H1 (cell line): ENCODE results near the gene CBLB. TPM values are rescaled to one million over a fixed set of nuclear protein-coding genes. Genes with fewer than 3 reads are reported as not detected.

Experiments used
- CTCF ChIA-PET: fragments of 300-600 bp; sonication (Branson Sonifier 250); formaldehyde crosslinking; loops from one replicate; lab custom pipeline; 2021; ENCODE audit not compliant: partially characterized antibody; lab: Charles Lee
- POLR2A ChIA-PET: fragments of 300-600 bp; sonication (Branson Sonifier 250); formaldehyde crosslinking; loops from one replicate; lab custom pipeline; 2021; ENCODE audit warnings: inconsistent platforms; ENCODE audit not compliant: partially characterized antibody; lab: Charles Lee
- DNase-seq, 2 experiments: peaks; one replicate each; pipeline versions ENCODE4 v3.0.0 to v3.0.0-alpha.2; 2010 to 2022; ENCODE audit warnings: low spot score in 2 of 2, low read depth in 1 of 2, mixed read lengths in 1 of 2
- FAIRE-seq: peaks from 2 replicates; lab custom pipeline; 2011; peaks lifted over from hg19 to GRCh38; lab: Jason Lieb, UNC
- H2AFZ ChIP-seq: 2 replicates; pipeline ENCODE4 v1.8.1; 2012; ENCODE audit warnings: low read length, inconsistent platforms
- H2AK5ac ChIP-seq: 2 replicates; pipeline ENCODE4 v1.6.1; 2013; ENCODE audit warnings: low read depth, low read length
- H2BK120ac ChIP-seq: replicated peaks from 2 replicates; pipeline ENCODE3; 2013; ENCODE audit warnings: low read depth, low read length, inconsistent platforms
- H2BK12ac ChIP-seq: 2 replicates; pipeline ENCODE4 v1.6.1; 2013; ENCODE audit warnings: low read depth, low read length
- H2BK15ac ChIP-seq: 2 replicates; pipeline ENCODE4 v1.6.1; 2013; ENCODE audit warnings: low read length
- H2BK20ac ChIP-seq: 2 replicates; pipeline ENCODE4 v1.6.1; 2013; ENCODE audit warnings: low read length
- H2BK5ac ChIP-seq: 2 replicates; pipeline ENCODE4 v1.6.1; 2013; ENCODE audit warnings: low read depth, low read length
- H3K14ac ChIP-seq: 2 replicates; pipeline ENCODE4 v1.6.1; 2013; ENCODE audit warnings: inconsistent platforms; ENCODE audit not compliant: insufficient read length
- H3K18ac ChIP-seq: 2 replicates; pipeline ENCODE4 v1.6.1; 2013; ENCODE audit warnings: low read length; ENCODE audit errors: extremely low read depth
- H3K23ac ChIP-seq: 2 replicates; pipeline ENCODE4 v1.6.1; 2013; ENCODE audit warnings: inconsistent platforms; ENCODE audit not compliant: insufficient read length
- H3K23me2 ChIP-seq: 2 replicates; pipeline ENCODE4 v1.6.1; 2013; ENCODE audit warnings: low read depth, low read length
- H3K27ac ChIP-seq: 2 replicates; pipeline ENCODE4 v1.6.1; 2011; ENCODE audit warnings: low read depth, low read length, inconsistent platforms
- H3K27me3 ChIP-seq, 4 experiments: replicated peaks in 1 of 4; 1 replicate in 1 of 4; 2 replicates in 3 of 4; pipeline versions ENCODE4 v1.6.1 to v1.8.1; 2011 to 2013; ENCODE audit warnings: low read length in 3 of 4, mild to moderate bottlenecking in 3 of 4, inconsistent platforms in 2 of 4, mixed read lengths in 2 of 4, moderate library complexity in 1 of 4; ENCODE audit not compliant: control insufficient read depth in 3 of 4, insufficient read depth in 3 of 4; ENCODE audit errors: extremely low read depth in 1 of 4
- H3K36me3 ChIP-seq, 4 experiments: 2 replicates each; pipeline versions ENCODE4 v1.6.1 to v1.8.1; 2011 to 2013; ENCODE audit warnings: mild to moderate bottlenecking in 4 of 4, low read length in 3 of 4, moderate library complexity in 2 of 4, control low read depth in 1 of 4, inconsistent platforms in 1 of 4; ENCODE audit not compliant: insufficient read depth in 4 of 4, control insufficient read depth in 2 of 4
- H3K4ac ChIP-seq: replicated peaks from 2 replicates; pipeline ENCODE3; 2013; ENCODE audit warnings: low read length, low read depth, mixed read lengths, inconsistent platforms; ENCODE audit not compliant: insufficient read length
- H3K4me1 ChIP-seq, 4 experiments: replicated peaks in 1 of 4; 1 replicate in 1 of 4; 2 replicates in 3 of 4; pipeline versions ENCODE4 v1.6.1 to v1.8.1; 2011 to 2013; ENCODE audit warnings: low read length in 3 of 4, inconsistent platforms in 2 of 4, mixed read lengths in 1 of 4; ENCODE audit not compliant: insufficient read depth in 4 of 4, control insufficient read depth in 3 of 4
- H3K4me2 ChIP-seq, 2 experiments: 2 replicates each; pipeline versions ENCODE4 v1.6.1 to v1.8.1; 2011 to 2013; ENCODE audit warnings: low read depth in 2 of 2, low read length in 2 of 2, control low read depth in 1 of 2, inconsistent platforms in 1 of 2, mild to moderate bottlenecking in 1 of 2; ENCODE audit not compliant: insufficient read depth in 1 of 2
- H3K4me3 ChIP-seq, 4 experiments: fragments of 200-600, 300-600 bp in 1 of 4; sonication (generic), shearing (Covaris generic), sonication (Bioruptor Twin) in 1 of 4; 2 replicates each; pipeline versions ENCODE4 v1.5.1 to v1.8.1; 2011 to 2016; ENCODE audit warnings: low read length in 4 of 4, low read depth in 3 of 4, control low read depth in 2 of 4, inconsistent platforms in 2 of 4, mild to moderate bottlenecking in 2 of 4, mixed read lengths in 1 of 4, moderate library complexity in 1 of 4; ENCODE audit not compliant: insufficient read depth in 2 of 4; ENCODE audit errors: extremely low read depth in 1 of 4
- H3K56ac ChIP-seq: replicated peaks from 2 replicates; pipeline ENCODE3; 2013; ENCODE audit warnings: low read depth, mild to moderate bottlenecking, mixed read lengths, low read length, inconsistent platforms; ENCODE audit not compliant: insufficient read length
- H3K79me1 ChIP-seq: 2 replicates; pipeline ENCODE4 v1.6.1; 2013; ENCODE audit warnings: low read depth, low read length, control low read depth
- H3K79me2 ChIP-seq, 2 experiments: 2 replicates each; pipeline versions ENCODE4 v1.6.1 to v1.8.1; 2012 to 2013; ENCODE audit warnings: low read length in 2 of 2, mild to moderate bottlenecking in 2 of 2, inconsistent platforms in 1 of 2; ENCODE audit not compliant: insufficient read depth in 2 of 2, control insufficient read depth in 1 of 2
- H3K9ac ChIP-seq, 4 experiments: replicated peaks in 1 of 4; 1 replicate in 1 of 4; 2 replicates in 3 of 4; pipeline versions ENCODE4 v1.6.1 to v1.8.1; 2011 to 2013; ENCODE audit warnings: low read depth in 3 of 4, low read length in 3 of 4, control low read depth in 2 of 4, mild to moderate bottlenecking in 2 of 4, moderate library complexity in 2 of 4, inconsistent platforms in 1 of 4; ENCODE audit errors: extremely low read depth in 1 of 4
- H3K9me3 ChIP-seq, 2 experiments: 2 replicates each; pipeline versions ENCODE4 v1.6.1 to v1.8.1; 2012 to 2013; ENCODE audit warnings: mild to moderate bottlenecking in 2 of 2, moderate library complexity in 2 of 2, control low read depth in 1 of 2, inconsistent platforms in 1 of 2, low read depth in 1 of 2, low read length in 1 of 2, mixed read lengths in 1 of 2; ENCODE audit not compliant: insufficient read depth in 2 of 2
- H4K20me1 ChIP-seq, 2 experiments: replicated peaks in 1 of 2; 2 replicates each; pipeline versions ENCODE3 to v1.8.1; 2011 to 2013; ENCODE audit warnings: inconsistent platforms in 2 of 2, low read length in 2 of 2, mild to moderate bottlenecking in 1 of 2; ENCODE audit not compliant: insufficient read depth in 2 of 2, control insufficient read depth in 1 of 2
- H4K5ac ChIP-seq: 2 replicates; pipeline ENCODE4 v1.6.1; 2013; ENCODE audit warnings: low read length, low read depth, mixed read lengths, inconsistent platforms; ENCODE audit not compliant: insufficient read length
- H4K8ac ChIP-seq: 2 replicates; pipeline ENCODE4 v1.8.0; 2013; ENCODE audit warnings: mild to moderate bottlenecking, moderate library complexity, low read length, inconsistent platforms; ENCODE audit not compliant: insufficient read depth; ENCODE audit errors: extremely low read depth
- H4K91ac ChIP-seq: replicated peaks from 2 replicates; pipeline ENCODE3; 2013; ENCODE audit warnings: low read length, mixed read lengths, inconsistent platforms; ENCODE audit not compliant: insufficient read length
- BCL11A ChIP-seq, 2 experiments: IDR thresholded peaks; one replicate each; pipeline ENCODE4 v1.6.1; 2011; ENCODE audit warnings: low read depth in 2 of 2, low read length in 2 of 2, mild to moderate bottlenecking in 2 of 2
- CTBP2 ChIP-seq: IDR thresholded peaks from 2 replicates; pipeline ENCODE4 v1.7.0; 2011; ENCODE audit warnings: borderline replicate concordance, mild to moderate bottlenecking, moderate library complexity, mixed read lengths, low read length; ENCODE audit not compliant: insufficient read depth, insufficient read length
- FOSL1 ChIP-seq: IDR thresholded peaks from 2 replicates; pipeline ENCODE4 v1.6.1; 2011; ENCODE audit warnings: mild to moderate bottlenecking, low read depth, low read length, moderate library complexity; ENCODE audit not compliant: insufficient read depth
- JUND ChIP-seq: IDR thresholded peaks from 2 replicates; pipeline ENCODE4 v1.6.1; 2011; ENCODE audit warnings: mild to moderate bottlenecking, improper control_type of control experiment, low read length
- MAFK ChIP-seq: IDR thresholded peaks from 2 replicates; pipeline ENCODE4 v1.6.1; 2012; ENCODE audit warnings: low read depth, mild to moderate bottlenecking, improper control_type of control experiment, low read length
- NRF1 ChIP-seq: IDR thresholded peaks from 2 replicates; pipeline ENCODE4 v1.6.1; 2011; ENCODE audit warnings: mild to moderate bottlenecking, low read depth, low read length, improper control_type of control experiment
- POU5F1 ChIP-seq: IDR thresholded peaks from 2 replicates; pipeline ENCODE4 v1.6.1; 2011; ENCODE audit warnings: low read depth, mild to moderate bottlenecking, low read length, moderate library complexity
- RXRA ChIP-seq: IDR thresholded peaks from 2 replicates; pipeline ENCODE4 v1.6.1; 2011; ENCODE audit warnings: low read depth, mild to moderate bottlenecking, low read length, moderate library complexity; ENCODE audit not compliant: insufficient read depth
- SP2 ChIP-seq: IDR thresholded peaks from 2 replicates; pipeline ENCODE4 v1.6.1; 2012; ENCODE audit warnings: mild to moderate bottlenecking, low read length, inconsistent platforms
- SRF ChIP-seq: IDR thresholded peaks from 2 replicates; pipeline ENCODE4 v1.6.1; 2011; ENCODE audit warnings: mild to moderate bottlenecking, low read depth, low read length, moderate library complexity
- TCF12 ChIP-seq: IDR thresholded peaks from 2 replicates; pipeline ENCODE4 v1.6.1; 2011; ENCODE audit warnings: low read depth, mild to moderate bottlenecking, low read length
- WGBS, 2 experiments: shearing (Covaris generic) in 1 of 2; methylation state at CpG; one replicate each; pipeline versions ENCODE4 v1.1.6 to v1.1.7; 2013 to 2015; ENCODE audit warnings: low lambda C conversion rate in 2 of 2, mixed read lengths in 2 of 2, inconsistent platforms in 1 of 2, low coverage in 1 of 2, missing lambda C conversion rate in 1 of 2; ENCODE audit not compliant: insufficient replicate concordance in 2 of 2, insufficient coverage in 1 of 2, insufficient read length in 1 of 2; ENCODE audit errors: extremely low coverage in 1 of 2, missing lambda C conversion rate in 1 of 2; 5-methylcytosine and 5-hydroxymethylcytosine counted together
- polyA plus RNA-seq, 7 experiments: library from polyadenylated mRNA; depleted of rRNA in 3 of 7; stranded (reverse) in 5 of 7; unstranded in 2 of 7; fragments of >200 nt in 5 of 7; fragments of 200-250 nt in 2 of 7; gene quantifications; 1 replicate in 5 of 7; 2 replicates in 1 of 7; 4 replicates in 1 of 7; pipeline versions ENCODE4 v1.2.1 to v1.2.3, GENCODE V29; 2011 to 2013; ENCODE audit warnings: missing spikeins in 2 of 7, mixed read lengths in 2 of 7
- total RNA-seq: library from RNA; stranded (reverse); fragmentation: NEBNext Ultra II Directional; extraction: Animal tissue kit (Norgen Biotek cat#: 25700); gene quantifications from 2 replicates; pipeline ENCODE4 v1.2.1, GENCODE V29; 2021
- TF ChIP-seq, protein P1 (sequence below): IDR thresholded peaks from 2 replicates; pipeline ENCODE4 v1.6.1; 2011; ENCODE audit warnings: low read depth, mild to moderate bottlenecking, low read length; ENCODE audit not compliant: insufficient read depth

Gene CBLB
- total and polyA plus RNA-seq, 2 of the 8 experiments (the other 6 are each of a cell fraction or from before 2014, with no cell fraction given): 14.5 to 26.0 TPM

DNA sequence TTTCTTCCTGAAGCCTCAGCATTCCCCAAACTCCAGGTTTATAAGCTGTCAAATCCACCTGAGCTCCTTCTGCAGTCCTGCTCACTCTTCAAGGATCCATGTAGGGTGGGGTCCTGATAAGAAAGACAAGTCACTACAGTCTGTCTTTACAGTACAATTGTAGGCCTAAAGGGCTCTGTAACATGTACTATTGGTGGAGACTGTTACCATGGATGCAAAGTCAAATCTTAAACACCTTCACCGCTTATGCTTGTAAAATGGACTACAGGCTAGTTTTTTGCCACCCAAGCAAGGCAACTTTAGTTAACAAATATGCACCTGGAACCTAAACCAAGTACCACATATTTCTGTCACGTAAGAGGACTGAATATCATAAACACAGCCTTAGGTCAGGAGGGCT is 44.7 kb downstream of the CBLB start:
- Histone ChIP-seq H3K9me3 (no peaks in the 10 kb centered on the region), H3K18ac (no peak overlapping the region), H3K27ac (no peak overlapping the region), H3K9ac (no peak overlapping the region), H2BK12ac (no peak overlapping the region), H3K56ac (no peak overlapping the region), H3K4me3 (no peak overlapping the region), H3K4ac (no peak overlapping the region), H3K36me3 (peaks cover 0 to 4% (median 1%) of the 10 kb centered on the region in 4 experiments; a peak in 3 of 8 replicates), H3K4me2 (no peak overlapping the region), H4K8ac (no peak overlapping the region), H2BK120ac (no peak overlapping the region), H4K91ac (no peak overlapping the region), H2BK5ac (no peak overlapping the region), H4K5ac (no peak overlapping the region), H2BK15ac (no peak overlapping the region), H3K23ac (no peak overlapping the region), H3K23me2 (no peaks in the 10 kb centered on the region), H3K14ac (no peak overlapping the region), H2BK20ac (no peak overlapping the region), H3K79me2 (peaks cover 0 to 2% of the 10 kb centered on the region in 2 experiments; a peak in 1 of 4 replicates), H4K20me1 (no peaks in the 10 kb centered on the region), H3K79me1 (no peaks in the 10 kb centered on the region; the same call in 1 of the 2 replicates), H3K4me1 (peaks cover 0 to 3% (median 0%) of the 10 kb centered on the region in 4 experiments; a peak in 1 of 7 replicates), H3K27me3 (peaks cover 0 to 1% (median 0%) of the 10 kb centered on the region in 4 experiments; a peak in 1 of 7 replicates), H2AFZ (no peak overlapping the region), H2AK5ac (no peak overlapping the region)
- POLR2A ChIA-PET: no interaction called here
- WGBS, 2 experiments: 93% methylated on average over 2 of the region's 2 CpGs; no CpG with 5 or more reads in 1 of the 2 experiments
- CTCF ChIA-PET: no interaction called here
- FAIRE-seq: no peak
- DNase-seq: no peak
- TF ChIP-seq MAFK (no peak), RXRA (no peak), SP2 (no peak), SRF (no peak), TCF12 (no peak), CTBP2 (no peak), FOSL1 (no peak), BCL11A (IDR thresholded peaks at IDR 0.05; ENCODE audit: low read depth in 2 of 2, low read length in 2 of 2) (no peak), NRF1 (no peak), POU5F1 (no peak), JUND (no peak)
- TF ChIP-seq, protein P1, sequence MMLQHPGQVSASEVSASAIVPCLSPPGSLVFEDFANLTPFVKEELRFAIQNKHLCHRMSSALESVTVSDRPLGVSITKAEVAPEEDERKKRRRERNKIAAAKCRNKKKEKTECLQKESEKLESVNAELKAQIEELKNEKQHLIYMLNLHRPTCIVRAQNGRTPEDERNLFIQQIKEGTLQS: no peak
